ENCODE data around the gene MCM5.

DNA sequence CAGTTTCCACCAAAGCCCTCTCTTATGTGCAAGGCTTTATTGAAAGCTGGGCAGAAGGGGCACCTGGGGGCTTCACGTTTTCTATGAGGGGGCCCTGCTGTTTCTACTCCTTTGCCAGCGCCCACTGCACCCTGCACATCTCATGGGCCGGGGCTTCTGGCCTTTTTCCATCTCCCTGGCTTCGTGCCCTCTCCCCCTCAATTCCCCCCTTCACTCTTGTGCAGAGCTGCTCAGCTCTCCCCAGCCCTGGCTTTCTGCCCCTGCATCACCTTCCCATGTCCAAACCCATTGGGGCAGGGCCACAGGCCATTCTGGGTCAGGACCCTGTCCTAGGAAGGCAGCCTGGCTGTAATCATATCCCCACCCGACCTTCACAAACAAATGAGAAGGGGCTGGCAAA, 36.5 kb downstream of the MCM5 start:
- TF ChIP-seq, protein P1, sequence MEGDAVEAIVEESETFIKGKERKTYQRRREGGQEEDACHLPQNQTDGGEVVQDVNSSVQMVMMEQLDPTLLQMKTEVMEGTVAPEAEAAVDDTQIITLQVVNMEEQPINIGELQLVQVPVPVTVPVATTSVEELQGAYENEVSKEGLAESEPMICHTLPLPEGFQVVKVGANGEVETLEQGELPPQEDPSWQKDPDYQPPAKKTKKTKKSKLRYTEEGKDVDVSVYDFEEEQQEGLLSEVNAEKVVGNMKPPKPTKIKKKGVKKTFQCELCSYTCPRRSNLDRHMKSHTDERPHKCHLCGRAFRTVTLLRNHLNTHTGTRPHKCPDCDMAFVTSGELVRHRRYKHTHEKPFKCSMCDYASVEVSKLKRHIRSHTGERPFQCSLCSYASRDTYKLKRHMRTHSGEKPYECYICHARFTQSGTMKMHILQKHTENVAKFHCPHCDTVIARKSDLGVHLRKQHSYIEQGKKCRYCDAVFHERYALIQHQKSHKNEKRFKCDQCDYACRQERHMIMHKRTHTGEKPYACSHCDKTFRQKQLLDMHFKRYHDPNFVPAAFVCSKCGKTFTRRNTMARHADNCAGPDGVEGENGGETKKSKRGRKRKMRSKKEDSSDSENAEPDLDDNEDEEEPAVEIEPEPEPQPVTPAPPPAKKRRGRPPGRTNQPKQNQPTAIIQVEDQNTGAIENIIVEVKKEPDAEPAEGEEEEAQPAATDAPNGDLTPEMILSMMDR (conservative IDR thresholded peaks at IDR 0.05): no peak
- TF ChIP-seq ZFX (IDR thresholded peaks at IDR 0.05): no peak

Measured in C4-2B (cell line).